GM10248 (cell line): ENCODE data around the gene DDX1.

Experiments
- CTCF ChIA-PET: fragments of 300-600 bp; sonication (Branson Sonifier 250); formaldehyde crosslinking; extraction: SDS; loops from one replicate; lab custom pipeline; 2021; ENCODE audit warnings: antibody characterized with exemption; lab: Yijun Ruan, JAX
- POLR2A ChIA-PET: fragments of 350-650 bp; sonication (Branson Sonifier 250); formaldehyde crosslinking; extraction: SDS; loops from one replicate; lab custom pipeline; 2020; ENCODE audit warnings: antibody characterized with exemption; lab: Yijun Ruan, JAX
- DNase-seq: peaks from one replicate; pipeline ENCODE4 v3.0.0; 2012; ENCODE audit errors: extremely low spot score
- TF ChIP-seq, protein P1 (sequence below): IDR thresholded peaks from 2 replicates; pipeline ENCODE4 v1.5.1; 2012; ENCODE audit warnings: mild to moderate bottlenecking, low read depth; ENCODE audit errors: extremely low read depth, missing control alignments, control extremely low read depth

DDX1 gene

DNA sequence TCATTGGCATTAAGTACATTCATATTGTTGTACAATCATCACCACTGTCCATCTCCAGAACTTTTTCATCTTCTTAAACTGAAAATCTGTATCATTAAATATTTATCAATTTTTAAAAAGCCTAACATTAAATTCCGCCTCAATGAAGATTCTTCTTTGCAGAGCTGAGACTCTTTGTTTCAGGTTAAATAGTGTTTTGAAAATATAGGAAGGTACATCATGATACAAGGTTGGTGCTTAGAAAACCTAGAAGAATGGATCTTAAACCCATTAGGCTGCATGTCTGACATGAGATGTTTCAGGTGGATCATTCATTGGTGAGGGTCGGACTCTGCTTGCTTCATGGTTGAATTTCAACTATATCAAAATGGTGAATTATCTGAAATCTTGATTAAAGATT, 30.5 kb downstream of the DDX1 start:
- DNase-seq = no peak
- TF ChIP-seq, protein P1, sequence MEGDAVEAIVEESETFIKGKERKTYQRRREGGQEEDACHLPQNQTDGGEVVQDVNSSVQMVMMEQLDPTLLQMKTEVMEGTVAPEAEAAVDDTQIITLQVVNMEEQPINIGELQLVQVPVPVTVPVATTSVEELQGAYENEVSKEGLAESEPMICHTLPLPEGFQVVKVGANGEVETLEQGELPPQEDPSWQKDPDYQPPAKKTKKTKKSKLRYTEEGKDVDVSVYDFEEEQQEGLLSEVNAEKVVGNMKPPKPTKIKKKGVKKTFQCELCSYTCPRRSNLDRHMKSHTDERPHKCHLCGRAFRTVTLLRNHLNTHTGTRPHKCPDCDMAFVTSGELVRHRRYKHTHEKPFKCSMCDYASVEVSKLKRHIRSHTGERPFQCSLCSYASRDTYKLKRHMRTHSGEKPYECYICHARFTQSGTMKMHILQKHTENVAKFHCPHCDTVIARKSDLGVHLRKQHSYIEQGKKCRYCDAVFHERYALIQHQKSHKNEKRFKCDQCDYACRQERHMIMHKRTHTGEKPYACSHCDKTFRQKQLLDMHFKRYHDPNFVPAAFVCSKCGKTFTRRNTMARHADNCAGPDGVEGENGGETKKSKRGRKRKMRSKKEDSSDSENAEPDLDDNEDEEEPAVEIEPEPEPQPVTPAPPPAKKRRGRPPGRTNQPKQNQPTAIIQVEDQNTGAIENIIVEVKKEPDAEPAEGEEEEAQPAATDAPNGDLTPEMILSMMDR = no peak
- CTCF ChIA-PET = interaction anchor here (1.6 kb wide), 1 partner anchor 20 kb away, joined by 4 read pairs; no protein-coding TSS in a partner anchor
- POLR2A ChIA-PET = no interaction called here

DNA sequence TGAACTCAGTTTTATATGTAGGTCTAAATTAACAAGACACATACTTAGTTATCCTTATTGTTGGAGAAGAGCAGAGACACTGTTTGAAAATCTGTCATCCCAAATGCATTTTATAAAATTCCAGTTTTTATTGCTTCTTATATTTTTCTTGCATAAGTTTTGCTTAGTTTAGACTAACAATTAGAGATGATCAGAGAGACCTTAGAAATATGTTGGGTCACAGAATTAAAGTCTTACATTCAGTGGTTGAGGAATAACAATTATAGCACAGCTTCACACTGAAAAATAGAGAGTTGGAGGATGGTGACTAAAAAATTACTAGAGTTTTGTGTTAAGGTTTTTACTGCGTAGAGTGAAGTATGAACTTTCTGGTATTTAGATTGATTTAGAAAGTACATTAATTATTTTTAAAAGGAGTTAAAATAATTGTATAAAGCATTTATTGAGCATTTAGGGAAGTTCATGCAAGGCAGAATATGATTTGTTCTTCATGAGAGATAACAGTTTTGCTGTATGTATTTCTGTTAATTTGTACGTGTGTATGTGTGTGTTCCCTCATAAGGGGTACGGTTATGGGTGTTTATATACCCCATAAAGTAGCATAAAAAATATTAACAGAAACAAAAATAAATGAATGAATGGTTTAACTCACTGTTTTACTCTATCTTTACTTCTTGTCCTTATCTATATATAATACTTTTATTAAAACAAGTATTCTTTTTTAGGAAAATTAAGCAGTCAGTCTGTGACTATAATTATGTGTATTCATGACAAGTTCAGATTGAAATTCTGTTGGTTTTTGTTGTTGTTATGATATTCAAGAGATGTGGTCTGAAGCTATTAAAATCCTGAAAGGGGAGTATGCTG, 31.2 kb downstream of the DDX1 start:
- POLR2A ChIA-PET = no interaction called here
- no peak for DNase-seq
- TF ChIP-seq, protein P1 = no peak
- CTCF ChIA-PET = no interaction called here

DNA sequence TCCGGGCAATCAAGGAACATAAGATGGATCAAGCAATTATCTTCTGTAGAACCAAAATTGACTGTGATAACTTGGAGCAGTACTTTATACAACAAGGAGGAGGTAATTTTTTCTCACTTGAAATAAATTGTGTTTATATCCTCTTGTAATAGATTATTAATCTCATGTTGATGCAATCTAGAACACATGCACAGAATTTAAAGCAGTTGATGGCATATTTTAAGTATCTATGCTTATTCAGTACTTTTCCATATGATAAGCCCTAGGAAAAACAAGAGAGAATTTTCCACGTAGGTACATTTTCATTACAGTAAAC, 31.8 kb downstream of the DDX1 start:
- POLR2A ChIA-PET = no interaction called here
- CTCF ChIA-PET = no interaction called here

DNA sequence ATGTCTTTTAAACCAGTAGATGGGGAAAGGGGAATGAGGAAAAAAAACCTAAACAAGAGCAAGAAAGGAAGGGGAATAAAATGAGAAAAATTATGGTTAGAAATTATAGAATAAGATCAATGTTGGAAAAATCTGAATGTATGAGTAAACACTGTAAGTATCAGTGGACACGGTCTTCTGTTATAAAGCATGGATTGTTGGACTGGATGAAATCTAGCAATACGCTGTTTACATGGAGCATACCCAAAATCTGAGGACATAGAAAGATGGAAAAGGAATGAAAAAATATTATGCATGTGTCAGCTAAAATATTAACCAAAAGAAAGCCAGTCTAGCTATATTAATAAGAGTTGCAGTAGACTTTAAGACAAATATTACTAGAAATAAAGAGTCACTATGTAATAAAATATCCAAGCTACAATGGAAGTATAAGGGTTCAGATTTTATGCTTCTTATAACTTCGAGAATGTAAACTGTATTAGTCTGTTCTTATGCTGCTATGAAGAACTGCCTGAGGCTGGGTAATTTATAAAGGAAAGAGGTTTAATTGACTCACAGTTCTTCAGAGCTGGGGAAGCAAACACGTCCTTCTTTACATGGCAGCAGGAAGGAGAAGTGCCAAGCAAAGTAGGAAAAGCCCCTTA, 32.4 kb downstream of the DDX1 start:
- ChIA-PET CTCF (no interaction called here), POLR2A (no interaction called here)
- TF ChIP-seq, protein P1 = no peak
- DNase-seq = no peak

More for the DNA sequence above, 31.8 kb downstream of the DDX1 start:
- DNase-seq = no peak
- TF ChIP-seq, protein P1 = no peak

DNA sequence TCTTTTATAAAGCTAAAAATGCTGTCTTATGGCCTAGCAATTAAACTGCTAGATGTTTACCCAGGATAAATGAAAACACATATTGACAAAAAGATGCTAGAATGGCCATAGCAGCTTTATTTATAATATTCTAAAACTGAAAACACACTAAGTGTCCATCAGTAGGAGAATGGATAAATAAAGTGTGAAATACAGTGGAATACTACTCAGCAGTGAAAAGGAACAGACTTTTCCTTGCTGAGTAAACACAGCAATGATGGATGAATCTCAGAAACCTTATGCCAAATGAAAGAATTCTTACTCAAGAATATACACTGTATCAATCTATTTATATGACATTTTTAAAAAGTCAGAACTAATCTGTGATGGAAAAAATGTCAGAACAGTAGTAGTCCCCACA, 33.2 kb downstream of the DDX1 start:
- POLR2A ChIA-PET = no interaction called here
- TF ChIP-seq, protein P1 = no peak
- CTCF ChIA-PET = no interaction called here
- no peak for DNase-seq

DNA sequence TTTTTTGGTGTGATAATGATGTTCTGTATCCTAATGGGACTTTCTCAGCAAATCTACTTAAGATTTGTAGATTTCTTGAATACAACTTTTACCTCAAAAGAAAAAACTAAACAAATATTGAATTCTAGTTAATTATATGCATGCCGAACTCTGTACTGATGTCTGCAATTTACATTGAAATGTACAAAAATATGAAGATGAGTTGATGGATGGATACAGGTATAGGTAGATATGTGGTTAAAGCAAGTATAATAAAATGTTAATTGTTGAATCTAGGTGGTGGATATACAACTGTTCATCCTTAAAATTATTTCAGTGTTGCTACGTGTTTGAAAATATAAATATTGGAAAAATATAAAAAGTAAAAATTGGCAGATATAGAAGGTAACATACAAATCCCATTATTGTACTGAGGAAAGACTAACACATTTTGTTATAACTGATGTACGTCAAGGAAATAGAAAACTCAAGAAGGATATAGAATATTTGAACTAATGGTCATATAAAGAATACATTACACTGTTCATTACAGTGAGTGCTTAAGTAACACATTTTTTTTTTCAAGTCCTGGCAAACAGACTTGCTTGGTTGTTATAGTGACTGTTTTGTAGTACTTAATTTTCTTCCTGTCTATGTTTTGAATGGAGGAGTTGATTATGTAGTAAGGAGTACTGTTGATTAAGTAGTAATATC, 33.8 kb downstream of the DDX1 start:
- no peak for DNase-seq
- POLR2A ChIA-PET = no interaction called here
- TF ChIP-seq, protein P1 = no peak
- CTCF ChIA-PET = no interaction called here
